ENCODE measurements around the gene FOXE3.

Gene FOXE3

GRCh38 chr1:47405697-47406096, 10.4 kb upstream of the FOXE3 start:
- no peak for DNase-seq (ENCODE audit: low spot score)

GRCh38 chr1:47406966-47407365, 9.1 kb upstream of the FOXE3 start:
- no peak for DNase-seq (ENCODE audit: low spot score)

- no peak for DNase-seq (ENCODE audit: low spot score)
Observed at GRCh38 chr1:47407481-47407880, 8.6 kb upstream of the FOXE3 start.

GRCh38 chr1:47409311-47410067, 6.6 kb upstream of the FOXE3 start:
- DNase-seq (ENCODE audit: low spot score): no peak

- DNase-seq (ENCODE audit: low spot score): no peak
Observed at GRCh38 chr1:47410068-47410455, 6.0 kb upstream of the FOXE3 start.

- DNase-seq (ENCODE audit: low spot score): no peak
Observed at GRCh38 chr1:47411436-47411835, 4.6 kb upstream of the FOXE3 start.

GRCh38 chr1:47412437-47412836, 3.6 kb upstream of the FOXE3 start:
- DNase-seq (ENCODE audit: low spot score): no peak

GRCh38 chr1:47416319-47417169, 459 bp downstream of the FOXE3 start:
- DNase-seq (ENCODE audit: low spot score): peak; percentile 46

- no peak for DNase-seq (ENCODE audit: low spot score)
Observed at GRCh38 chr1:47417170-47418044, 1.3 kb downstream of the FOXE3 start.

GRCh38 chr1:47418122-47418521, 2.0 kb downstream of the FOXE3 start:
- no peak for DNase-seq (ENCODE audit: low spot score)

GRCh38 chr1:47418681-47419325, 2.7 kb downstream of the FOXE3 start:
- no peak for DNase-seq (ENCODE audit: low spot score)

- no peak for DNase-seq (ENCODE audit: low spot score)
Observed at GRCh38 chr1:47420547-47420946, 4.5 kb downstream of the FOXE3 start.

GRCh38 chr1:47423872-47424271, 7.8 kb downstream of the FOXE3 start:
- no peak for DNase-seq (ENCODE audit: low spot score)

GRCh38 chr1:47424336-47424982, 8.4 kb downstream of the FOXE3 start:
- DNase-seq (ENCODE audit: low spot score): no peak

GRCh38 chr1:47431534-47431933, 15.4 kb downstream of the FOXE3 start:
- DNase-seq (ENCODE audit: low spot score): no peak

- peak; percentile 85 for DNase-seq (ENCODE audit: low spot score)
Observed at GRCh38 chr1:47432071-47433036, 16.3 kb downstream of the FOXE3 start.

GRCh38 chr1:47433037-47433421, 16.9 kb downstream of the FOXE3 start:
- DNase-seq (ENCODE audit: low spot score): no peak

- DNase-seq (ENCODE audit: low spot score): no peak
Observed at GRCh38 chr1:47433477-47434050, 17.5 kb downstream of the FOXE3 start.

- DNase-seq (ENCODE audit: low spot score): no peak
Observed at GRCh38 chr1:47434051-47434842, 18.2 kb downstream of the FOXE3 start.

Measured in HuH-7.5 (cell line).